Stimulated activated CD4-positive, alpha-beta T cell treated with anti-CD3 and anti-CD28 coated beads, TNF-alpha, amount 100 ng/mL, for 1 hour (primary cell): ENCODE measurements around the gene MIP.
A peak's percentile ranks its signal among the peaks of the same experiment; 100 is the strongest.
"Not testable (repeated sequence)": the region's sequence is repeated elsewhere in the genome, so short reads cannot be mapped to it uniquely, and the experiment has no call there.

Experiments used
- DNase-seq, 3 donors: peaks; one replicate each; pipeline ENCODE4 v3.0.0-alpha.2; 2020; ENCODE audit warnings: low read depth in 3 of 3, low spot score in 1 of 3

Gene MIP

GRCh38 chr12:56468216-56469006, 14.0 kb upstream of the MIP start, which contains the start of gene SPRYD4:
TSS of gene SPRYD4 (plus strand) at chr12:56468578. CDS start at chr12:56468592, 14 bp downstream.
- DNase-seq: peak; percentile 81 to 89 (median 88)

GRCh38 chr12:56462565-56462964, 8.1 kb upstream of the MIP start:
- no peak for DNase-seq

- DNase-seq: no peak
Observed at GRCh38 chr12:56461235-56462159, 7.0 kb upstream of the MIP start.

- DNase-seq: no peak
Observed at GRCh38 chr12:56457817-56458216, 3.4 kb upstream of the MIP start.

GRCh38 chr12:56451147-56451546, 3.3 kb downstream of the MIP start:
- DNase-seq: no peak

- no peak for DNase-seq
Observed at GRCh38 chr12:56450241-56450640, 4.2 kb downstream of the MIP start.

- no peak for DNase-seq
Observed at GRCh38 chr12:56449622-56449984, 4.9 kb downstream of the MIP start.

- peak; percentile 58 to 72 (median 62) for DNase-seq
Observed at GRCh38 chr12:56448860-56449621, 5.4 kb downstream of the MIP start, which contains the start of gene TIMELESS. TSS of gene TIMELESS (minus strand) at chr12:56449426. CDS start at chr12:56434170, 15,256 bp downstream.

- DNase-seq: not testable (repeated sequence)
Observed at GRCh38 chr12:56443208-56443607, 11.2 kb downstream of the MIP start.

- DNase-seq: no peak
Observed at GRCh38 chr12:56437430-56438176, 16.9 kb downstream of the MIP start.

- no peak for DNase-seq
Observed at GRCh38 chr12:56434828-56435227, 19.6 kb downstream of the MIP start.

- no peak for DNase-seq
Observed at GRCh38 chr12:56431850-56432249, 22.6 kb downstream of the MIP start.

- no peak for DNase-seq
Observed at GRCh38 chr12:56431288-56431687, 23.2 kb downstream of the MIP start.

- no peak for DNase-seq
Observed at GRCh38 chr12:56425940-56426438, 28.5 kb downstream of the MIP start.

GRCh38 chr12:56425193-56425592, 29.3 kb downstream of the MIP start:
- DNase-seq: no peak

- DNase-seq: no peak
Observed at GRCh38 chr12:56420411-56420810, 34.0 kb downstream of the MIP start.

- DNase-seq: no peak
Observed at GRCh38 chr12:56417739-56418138, 36.7 kb downstream of the MIP start.

- no peak for DNase-seq
Observed at GRCh38 chr12:56414401-56414800, 40.1 kb downstream of the MIP start.

- DNase-seq: no peak
Observed at GRCh38 chr12:56413392-56413791, 41.1 kb downstream of the MIP start.
